Activated T-cell treated with anti-CD3 and anti-CD28 coated beads, Interleukin-2, amount 50 U/mL, for 24 hours (primary cell): Measurements from ENCODE around the gene AURKAIP1.

Source experiments
- DNase-seq: peaks from one replicate; pipeline ENCODE4 v3.0.0-alpha.2; 2020
- H3K27ac Mint-ChIP-seq: 2 replicates; pipeline ENCODE4 v1.8.0; 2020; ENCODE audit warnings: mild to moderate bottlenecking, mixed read lengths
- H3K27me3 Mint-ChIP-seq: 2 replicates; pipeline ENCODE4 v1.8.0; 2020; ENCODE audit warnings: mixed read lengths
- H3K36me3 Mint-ChIP-seq: 2 replicates; pipeline ENCODE4 v1.8.0; 2020; ENCODE audit warnings: low read depth, mixed read lengths
- H3K4me1 Mint-ChIP-seq: 2 replicates; pipeline ENCODE4 v1.8.0; 2020; ENCODE audit warnings: low read depth, mixed read lengths
- H3K4me3 Mint-ChIP-seq: 2 replicates; pipeline ENCODE4 v1.8.0; 2020; ENCODE audit warnings: mild to moderate bottlenecking, moderate library complexity, mixed read lengths
- H3K9me3 Mint-ChIP-seq: 2 replicates; pipeline ENCODE4 v1.8.0; 2020; ENCODE audit warnings: mixed read lengths

The AURKAIP1 gene

DNA sequence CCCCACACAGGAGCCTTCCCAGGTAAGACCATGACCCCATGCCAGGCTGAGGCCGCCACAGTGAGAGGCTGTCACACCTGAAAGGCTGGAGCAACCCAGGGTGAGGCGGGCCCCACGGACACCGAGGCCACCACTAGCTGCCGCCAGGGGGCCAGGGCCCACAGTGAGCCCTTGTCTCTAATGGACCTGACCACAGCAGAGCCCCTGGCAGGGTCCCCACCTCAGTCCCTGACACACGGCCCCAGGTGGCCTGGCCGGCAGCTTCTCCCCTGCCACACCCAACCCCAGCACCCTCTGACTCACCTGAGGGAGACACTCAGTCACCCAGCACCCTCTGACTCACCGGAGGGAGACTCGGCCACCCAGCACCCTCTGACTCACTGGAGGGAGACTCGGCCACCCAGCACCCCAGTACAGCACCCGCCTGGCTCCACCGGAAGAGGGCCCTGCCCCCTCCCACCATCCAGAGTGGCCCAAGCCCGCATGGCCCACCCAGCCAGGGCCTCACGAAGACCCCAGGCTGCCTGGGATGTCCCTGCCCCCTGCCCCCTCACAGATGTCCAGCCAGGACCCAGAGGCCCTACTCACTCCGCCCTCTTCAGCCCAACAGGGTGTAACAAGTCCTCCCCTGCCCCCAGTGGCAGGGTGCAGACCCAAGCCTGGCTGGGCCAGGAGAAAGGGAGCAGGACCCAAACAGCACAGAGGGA lies 30.2 kb downstream of the AURKAIP1 start:
- peak; percentile 63 for DNase-seq
- Mint-ChIP-seq H3K36me3 (peaks cover 21% of the 10 kb centered on the region), H3K4me3 (no peak overlapping the region), H3K9me3 (no peaks in the 10 kb centered on the region), H3K4me1 (peaks cover 30% of the 10 kb centered on the region), H3K27me3 (no peaks in the 10 kb centered on the region), H3K27ac (peak overlapping the region; percentile 67)

DNA sequence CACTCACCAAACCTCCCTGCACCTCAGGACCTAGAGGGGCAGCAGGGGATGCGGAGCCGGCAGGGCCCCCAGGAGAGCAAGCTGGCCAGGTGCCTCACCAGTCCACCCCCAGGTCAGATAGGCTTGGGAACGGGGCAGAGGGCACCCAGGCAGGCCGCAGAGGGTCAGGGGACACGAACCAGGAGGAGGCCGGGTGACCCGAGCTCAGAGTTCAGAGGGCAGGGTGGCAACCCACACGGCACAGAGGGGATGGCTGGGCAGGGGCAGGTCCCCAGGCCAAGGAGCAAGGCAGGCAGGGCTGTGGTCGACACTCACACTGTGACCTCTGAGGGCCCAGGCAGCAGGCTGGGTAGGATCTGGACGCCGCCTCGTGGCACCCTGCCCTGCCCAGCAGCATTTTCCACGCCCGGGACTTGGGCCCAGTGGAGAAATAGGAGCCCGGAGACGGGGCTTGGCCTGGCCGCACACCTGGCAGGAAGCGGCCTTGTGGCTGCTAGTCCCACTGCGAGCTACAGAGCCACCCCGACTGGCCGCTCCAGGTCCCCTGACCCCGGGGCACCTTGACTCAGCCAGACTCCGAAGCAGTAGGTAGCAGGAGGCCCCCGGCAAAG lies 31.1 kb downstream of the AURKAIP1 start:
- DNase-seq, result no peak
- Mint-ChIP-seq H3K4me3 (no peak overlapping the region), H3K27me3 (no peaks in the 10 kb centered on the region), H3K27ac (no peak overlapping the region), H3K4me1 (peaks cover 30% of the 10 kb centered on the region), H3K9me3 (no peaks in the 10 kb centered on the region), H3K36me3 (peaks cover 26% of the 10 kb centered on the region)

DNA sequence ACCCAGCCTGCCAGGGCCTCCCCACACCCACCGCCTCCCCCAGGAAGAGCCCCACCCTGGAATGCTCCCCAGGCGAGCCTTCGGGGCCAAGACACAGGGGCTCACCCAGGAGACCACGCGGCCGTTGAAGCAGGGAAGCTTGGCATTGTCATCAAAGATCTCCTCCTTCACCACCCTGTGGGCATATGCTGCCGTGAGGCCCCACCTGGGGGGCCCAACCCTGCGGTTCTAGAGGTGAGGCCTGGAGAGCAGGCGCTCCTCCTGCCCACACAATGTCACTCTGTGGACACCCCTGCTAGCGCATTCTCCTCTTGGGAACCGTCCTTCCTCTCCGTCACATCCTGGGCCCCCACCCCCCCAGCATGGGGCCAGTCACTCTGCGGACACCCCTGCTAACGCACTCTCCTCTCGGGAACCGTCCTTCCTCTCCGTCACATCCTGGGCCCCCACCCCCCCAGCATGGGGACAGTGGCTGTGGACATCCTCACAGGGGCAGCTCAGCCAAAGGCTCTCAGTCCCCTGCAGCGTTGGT lies 32.4 kb downstream of the AURKAIP1 start:
- H3K27me3 Mint-ChIP-seq, result no peaks in the 10 kb centered on the region
- peaks cover 35% of the 10 kb centered on the region for H3K36me3 Mint-ChIP-seq
- no peak overlapping the region for H3K27ac Mint-ChIP-seq
- peaks cover 28% of the 10 kb centered on the region for H3K4me1 Mint-ChIP-seq
- no peak for DNase-seq
- no peak overlapping the region for H3K4me3 Mint-ChIP-seq
- H3K9me3 Mint-ChIP-seq, result no peaks in the 10 kb centered on the region

DNA sequence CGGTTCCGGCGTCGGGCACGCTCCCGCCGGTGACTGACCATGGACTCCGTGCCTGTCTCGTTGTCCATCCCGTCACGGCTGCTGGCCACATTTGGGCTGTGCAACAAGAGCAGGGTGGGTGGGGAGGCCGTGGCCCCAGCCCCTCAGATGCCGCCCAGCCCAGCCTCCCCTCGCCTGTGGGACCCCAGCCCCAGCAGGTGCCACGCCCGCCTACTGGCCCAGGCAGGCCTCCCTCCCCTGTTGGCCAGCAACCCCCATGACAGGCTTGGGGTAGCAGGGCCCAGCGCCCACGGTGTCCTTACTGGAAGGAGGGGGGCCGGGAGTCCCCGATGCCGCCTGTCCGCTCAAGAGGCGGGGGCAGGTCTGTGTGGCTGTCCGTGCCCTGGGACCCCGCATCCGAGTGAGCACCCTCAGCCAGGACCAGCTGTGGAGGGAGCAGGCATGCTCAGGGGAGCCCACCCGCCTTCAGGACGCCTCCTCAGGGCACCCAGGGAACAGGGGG lies 32.9 kb downstream of the AURKAIP1 start:
- Mint-ChIP-seq H3K4me3 (no peak overlapping the region), H3K9me3 (no peaks in the 10 kb centered on the region), H3K27me3 (no peaks in the 10 kb centered on the region), H3K4me1 (peaks cover 23% of the 10 kb centered on the region), H3K36me3 (peaks cover 40% of the 10 kb centered on the region), H3K27ac (no peak overlapping the region)
- no peak for DNase-seq

DNA sequence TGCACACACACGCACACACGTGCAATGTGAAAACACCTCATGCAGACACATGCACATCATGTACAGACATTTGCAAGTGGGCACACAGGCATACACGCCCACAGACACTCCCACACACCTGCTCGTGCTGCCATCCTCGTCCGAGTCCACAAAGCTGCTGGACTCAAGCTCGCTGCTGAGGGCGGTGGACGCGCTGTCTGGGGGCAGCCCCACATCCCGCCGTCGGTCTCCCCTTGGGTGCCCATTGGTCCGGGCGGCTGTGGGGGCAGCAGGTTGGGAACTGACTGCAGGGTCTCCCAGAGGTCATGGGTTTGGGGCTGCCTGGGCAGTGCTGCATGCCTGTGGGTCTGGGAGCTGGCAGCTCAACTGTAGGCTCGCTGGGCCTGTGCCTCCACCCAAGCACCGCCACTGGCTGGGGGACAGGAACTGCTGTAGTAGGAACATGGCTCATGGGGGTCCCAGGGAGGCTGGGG lies 33.4 kb downstream of the AURKAIP1 start:
- H3K27me3 Mint-ChIP-seq, result no peaks in the 10 kb centered on the region
- H3K27ac Mint-ChIP-seq, result no peak overlapping the region
- no peaks in the 10 kb centered on the region for H3K9me3 Mint-ChIP-seq
- H3K36me3 Mint-ChIP-seq, result peaks cover 41% of the 10 kb centered on the region
- DNase-seq, result no peak
- peaks cover 18% of the 10 kb centered on the region for H3K4me1 Mint-ChIP-seq
- H3K4me3 Mint-ChIP-seq, result no peak overlapping the region

DNA sequence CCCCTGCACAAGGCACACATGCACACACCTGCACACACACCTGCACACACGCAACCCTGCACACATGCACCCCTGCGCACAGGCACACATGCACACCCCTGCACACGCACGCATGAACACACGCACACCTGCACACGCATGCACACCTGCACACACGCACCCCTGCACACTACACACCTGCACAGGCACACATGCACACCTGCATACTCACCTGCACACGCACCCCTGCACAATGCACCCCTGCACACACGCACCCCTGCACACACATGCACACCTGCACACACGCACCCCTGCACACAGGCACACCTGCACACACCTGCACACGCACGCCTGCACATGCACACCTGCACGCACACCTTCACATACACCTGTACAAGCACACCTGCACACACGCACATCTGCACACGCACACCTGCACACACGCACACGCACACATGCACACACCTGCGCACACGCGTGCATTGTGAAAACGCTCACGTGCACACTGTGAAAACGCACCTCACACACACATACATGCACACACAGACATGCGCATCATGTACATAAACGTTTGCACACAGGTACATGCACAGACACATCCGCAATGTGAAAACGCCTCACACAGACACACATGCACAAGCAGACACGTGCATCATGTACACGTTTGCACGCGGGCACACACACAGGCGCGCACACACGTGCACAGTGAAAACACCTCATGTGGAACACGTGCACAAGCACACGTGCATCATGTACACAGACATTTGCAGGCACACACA lies 34.0 kb downstream of the AURKAIP1 start:
- Mint-ChIP-seq H3K4me1 (peaks cover 13% of the 10 kb centered on the region), H3K27me3 (no peaks in the 10 kb centered on the region), H3K27ac (no peak overlapping the region), H3K4me3 (no peak overlapping the region), H3K9me3 (no peaks in the 10 kb centered on the region), H3K36me3 (peaks cover 41% of the 10 kb centered on the region)
- DNase-seq, result no peak

DNA sequence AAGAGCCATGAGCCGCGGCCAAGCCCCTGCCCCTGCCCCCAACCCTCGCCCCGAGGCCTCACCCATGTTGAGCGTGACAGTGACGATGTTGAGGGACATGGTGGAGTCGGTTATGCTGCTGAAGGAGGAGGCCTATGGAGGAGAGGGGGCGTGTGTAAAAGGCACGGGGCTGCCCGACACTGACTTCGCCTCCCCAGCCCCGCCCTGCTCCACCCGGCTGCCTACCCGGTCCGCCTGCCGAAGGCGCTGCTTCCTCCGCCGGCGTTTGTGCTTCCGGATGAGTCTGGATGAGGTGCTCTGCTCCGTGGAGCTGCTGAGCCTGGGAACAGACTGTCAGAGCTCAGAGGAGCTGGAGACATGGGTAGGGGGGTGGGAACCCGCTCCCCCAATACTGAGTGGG lies 34.8 kb downstream of the AURKAIP1 start:
- no peaks in the 10 kb centered on the region for H3K27me3 Mint-ChIP-seq
- no peak overlapping the region for H3K4me3 Mint-ChIP-seq
- peaks cover 8% of the 10 kb centered on the region for H3K4me1 Mint-ChIP-seq
- peaks cover 44% of the 10 kb centered on the region for H3K36me3 Mint-ChIP-seq
- no peak for DNase-seq
- H3K27ac Mint-ChIP-seq, result no peak overlapping the region
- H3K9me3 Mint-ChIP-seq, result no peaks in the 10 kb centered on the region

DNA sequence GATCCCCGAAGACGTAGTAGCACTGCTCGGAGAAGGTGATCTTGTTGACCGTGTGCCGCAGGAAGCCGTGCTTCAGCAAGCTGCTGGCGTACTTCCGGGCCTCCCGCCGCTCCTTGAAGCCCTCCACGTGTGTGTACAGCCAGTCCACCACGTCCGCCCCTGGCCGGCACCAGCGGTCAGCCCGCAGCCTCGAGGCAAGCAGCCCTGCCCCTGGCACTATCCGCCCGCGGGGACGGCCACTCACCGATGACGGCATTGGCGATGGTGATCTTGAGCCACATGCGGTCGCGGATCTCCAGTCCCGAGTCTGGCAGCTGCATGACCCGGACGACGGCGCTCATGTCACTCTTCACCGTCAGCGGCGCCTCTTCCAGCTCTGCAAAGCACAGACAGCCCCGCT lies 36.7 kb downstream of the AURKAIP1 start:
- Mint-ChIP-seq H3K4me1 (no peaks in the 10 kb centered on the region), H3K9me3 (no peaks in the 10 kb centered on the region), H3K27me3 (no peaks in the 10 kb centered on the region), H3K27ac (no peak overlapping the region), H3K36me3 (peaks cover 46% of the 10 kb centered on the region), H3K4me3 (no peak overlapping the region)
- DNase-seq, result no peak

DNA sequence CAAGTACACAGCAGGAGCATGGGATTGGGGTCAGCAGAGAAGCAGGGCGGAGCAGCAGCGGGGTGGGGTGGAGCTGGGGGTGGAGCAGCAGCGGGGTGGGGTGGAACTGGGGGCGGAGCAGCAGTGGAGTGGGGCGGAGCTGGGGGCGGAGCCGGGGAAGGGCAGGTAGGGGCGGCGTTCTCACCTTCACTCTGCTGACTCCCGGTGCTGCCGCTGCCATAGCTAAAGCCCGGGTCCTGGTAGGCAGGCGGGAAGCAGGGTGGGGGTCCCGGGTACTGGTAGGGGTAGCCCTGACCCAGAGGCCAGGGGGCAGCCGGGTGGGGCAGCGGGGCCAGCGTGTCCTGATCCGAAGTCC lies 37.2 kb downstream of the AURKAIP1 start:
- Mint-ChIP-seq H3K9me3 (no peaks in the 10 kb centered on the region), H3K27me3 (no peaks in the 10 kb centered on the region), H3K27ac (no peak overlapping the region), H3K36me3 (peaks cover 46% of the 10 kb centered on the region), H3K4me1 (no peaks in the 10 kb centered on the region), H3K4me3 (no peak overlapping the region)
- peak; percentile 68 for DNase-seq

DNA sequence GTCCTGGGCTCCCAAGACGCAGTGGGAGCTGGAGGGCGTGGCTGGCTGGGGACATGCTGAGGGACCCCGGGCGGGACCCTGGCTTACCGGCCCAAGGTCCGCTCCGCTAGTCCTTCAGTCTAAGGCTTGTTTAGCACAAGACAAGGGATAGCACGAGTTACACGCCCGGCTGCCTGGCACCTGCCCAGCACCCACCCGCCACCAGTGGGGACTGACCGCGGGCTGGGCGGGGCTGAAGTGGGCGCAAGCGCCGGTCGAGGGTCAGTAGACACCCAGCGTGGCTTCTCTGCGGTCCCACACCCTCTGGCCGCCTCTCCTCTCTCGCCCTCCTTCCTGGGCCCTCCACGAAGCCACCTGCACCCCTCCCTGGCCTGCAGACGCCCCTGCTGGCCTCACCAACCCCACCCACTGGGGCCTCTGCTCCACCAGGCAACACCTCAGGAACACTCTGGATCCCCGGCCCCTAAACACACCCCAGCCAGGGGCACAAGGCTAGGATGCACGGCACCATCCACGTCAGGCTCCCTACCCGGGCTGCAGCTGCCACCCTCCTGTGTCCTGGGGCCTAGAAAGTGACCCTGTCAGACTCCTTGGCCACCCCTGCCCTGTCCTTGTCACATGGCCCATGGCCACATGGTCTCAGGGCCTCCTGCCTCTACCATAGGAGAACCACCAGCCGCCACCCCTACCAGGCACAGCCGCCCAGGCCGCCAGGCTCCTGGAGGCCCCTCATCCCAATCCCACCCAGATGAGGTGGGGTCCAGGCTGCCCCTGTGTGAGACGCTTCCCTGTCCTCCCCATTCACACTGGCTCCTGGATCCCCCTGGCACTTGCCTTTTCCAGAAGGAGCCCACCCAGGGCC lies 37.8 kb downstream of the AURKAIP1 start:
- Mint-ChIP-seq H3K4me3 (no peak overlapping the region), H3K27ac (no peak overlapping the region), H3K9me3 (no peaks in the 10 kb centered on the region), H3K4me1 (no peaks in the 10 kb centered on the region), H3K36me3 (peaks cover 46% of the 10 kb centered on the region), H3K27me3 (no peaks in the 10 kb centered on the region)
- no peak for DNase-seq

DNA sequence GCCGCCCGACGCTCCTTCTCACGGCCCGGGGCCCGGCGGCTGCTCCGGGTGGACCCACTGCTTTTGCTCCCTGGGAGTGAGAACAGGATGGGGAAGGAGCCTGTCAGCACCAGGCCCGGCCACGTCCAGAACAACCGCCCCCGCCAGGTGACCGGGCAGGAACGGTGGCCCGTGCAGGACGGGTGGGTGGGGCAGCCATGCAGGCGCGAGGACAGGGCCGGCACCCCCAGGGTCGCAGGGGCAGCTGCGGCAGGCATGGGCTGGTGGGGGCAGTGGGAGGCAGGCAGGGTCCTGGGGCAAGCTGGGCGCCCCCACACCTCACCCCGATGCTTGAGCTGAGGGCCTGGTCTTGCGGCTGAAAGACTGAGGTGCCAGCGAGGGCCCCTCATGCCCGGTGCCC lies 38.6 kb downstream of the AURKAIP1 start:
- no peaks in the 10 kb centered on the region for H3K9me3 Mint-ChIP-seq
- no peak overlapping the region for H3K27ac Mint-ChIP-seq
- no peak overlapping the region for H3K4me3 Mint-ChIP-seq
- H3K4me1 Mint-ChIP-seq, result no peaks in the 10 kb centered on the region
- H3K36me3 Mint-ChIP-seq, result peaks cover 41% of the 10 kb centered on the region
- DNase-seq, result no peak
- no peaks in the 10 kb centered on the region for H3K27me3 Mint-ChIP-seq

DNA sequence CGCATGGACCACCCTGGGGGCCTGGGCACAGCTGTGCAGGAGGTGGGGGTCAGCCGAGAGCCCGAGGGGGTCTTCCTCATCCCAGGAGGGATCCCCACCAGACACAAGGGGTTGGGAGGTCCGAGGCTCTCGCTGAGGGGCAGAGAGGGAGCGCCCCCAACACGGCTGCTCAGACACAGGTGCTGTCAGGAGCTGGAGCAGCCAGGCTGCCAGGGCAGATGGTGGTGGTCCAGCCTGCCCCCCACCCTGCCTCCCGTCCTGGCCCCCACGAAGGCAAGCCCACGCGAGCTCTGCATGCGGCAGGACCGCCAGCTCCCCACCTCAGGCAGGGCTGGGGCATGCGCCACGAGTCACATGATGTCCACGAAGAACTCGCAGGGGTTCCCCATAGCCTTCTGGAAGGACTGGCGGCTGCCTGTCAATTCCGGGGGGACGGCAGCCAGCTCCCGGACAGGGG lies 39.2 kb downstream of the AURKAIP1 start:
- no peak for DNase-seq
- Mint-ChIP-seq H3K9me3 (no peaks in the 10 kb centered on the region), H3K36me3 (peaks cover 35% of the 10 kb centered on the region), H3K4me1 (no peaks in the 10 kb centered on the region), H3K4me3 (no peak overlapping the region), H3K27ac (no peak overlapping the region), H3K27me3 (no peaks in the 10 kb centered on the region)

DNA sequence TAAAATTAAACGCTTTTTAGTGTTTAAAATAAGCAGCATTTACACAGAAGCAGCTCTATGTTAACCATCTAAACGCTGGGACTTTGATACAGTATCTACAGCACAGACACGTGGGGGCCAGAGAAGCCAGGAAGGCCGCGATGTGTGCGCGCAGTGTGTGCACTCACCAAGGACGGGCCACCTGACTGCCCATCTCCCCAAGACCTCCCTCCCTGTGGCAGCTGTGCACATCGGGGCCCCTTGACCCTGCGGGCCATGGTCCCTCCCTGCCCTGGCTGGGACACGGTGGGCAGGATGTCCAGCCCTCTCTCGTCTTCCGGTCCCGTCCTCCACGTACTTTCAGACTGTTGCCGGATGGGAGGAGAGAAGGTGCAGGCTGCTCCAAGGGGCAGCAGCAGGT lies 39.7 kb downstream of the AURKAIP1 start:
- no peak overlapping the region for H3K4me3 Mint-ChIP-seq
- H3K36me3 Mint-ChIP-seq, result peaks cover 30% of the 10 kb centered on the region
- no peaks in the 10 kb centered on the region for H3K27me3 Mint-ChIP-seq
- H3K27ac Mint-ChIP-seq, result no peak overlapping the region
- no peaks in the 10 kb centered on the region for H3K4me1 Mint-ChIP-seq
- no peaks in the 10 kb centered on the region for H3K9me3 Mint-ChIP-seq
- no peak for DNase-seq

DNA sequence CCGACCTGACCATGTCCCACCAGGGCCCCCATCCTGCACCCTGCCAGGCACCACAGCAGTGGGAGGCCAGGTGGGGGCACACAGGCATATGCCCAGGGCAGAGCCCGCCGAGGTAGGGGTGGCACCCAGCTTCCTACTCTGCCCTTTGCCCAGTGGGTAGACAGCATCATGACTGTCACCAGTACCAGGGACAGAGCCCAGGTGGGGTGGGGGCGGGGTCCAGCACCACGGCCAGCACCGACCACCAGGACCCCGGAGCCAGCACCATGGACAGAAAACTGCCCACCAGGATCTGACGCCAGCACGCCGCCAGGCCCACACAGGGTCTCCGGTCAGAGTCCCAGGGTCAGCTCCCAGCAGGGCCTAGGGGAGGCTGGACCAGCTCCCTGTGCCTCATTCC lies 40.2 kb downstream of the AURKAIP1 start:
- no peaks in the 10 kb centered on the region for H3K4me1 Mint-ChIP-seq
- no peak overlapping the region for H3K27ac Mint-ChIP-seq
- H3K27me3 Mint-ChIP-seq, result no peaks in the 10 kb centered on the region
- no peak overlapping the region for H3K4me3 Mint-ChIP-seq
- no peaks in the 10 kb centered on the region for H3K9me3 Mint-ChIP-seq
- H3K36me3 Mint-ChIP-seq, result peaks cover 25% of the 10 kb centered on the region
- DNase-seq, result no peak
